Measurements from ENCODE around the gene UPK1B.

The UPK1B gene

DNA sequence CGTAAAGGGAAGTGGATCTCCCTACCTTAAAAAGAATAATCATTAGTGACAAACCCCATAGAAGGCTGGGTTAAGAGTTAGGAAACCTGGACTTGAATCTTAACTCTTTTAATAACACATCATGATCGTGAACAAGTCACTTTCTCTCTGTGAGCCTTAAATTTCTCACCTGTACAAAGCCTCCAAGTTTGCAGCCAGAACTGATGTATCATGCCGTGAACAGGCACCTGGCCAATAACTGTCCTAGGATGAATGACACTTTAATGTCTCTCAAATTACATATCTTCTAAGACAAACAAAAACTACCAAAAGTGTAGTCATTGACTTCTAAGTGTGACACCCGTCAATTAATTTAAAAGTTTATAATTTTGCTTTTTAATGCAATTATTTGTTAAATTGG is 3.9 kb downstream of the UPK1B start:
- no peak for DNase-seq

DNA sequence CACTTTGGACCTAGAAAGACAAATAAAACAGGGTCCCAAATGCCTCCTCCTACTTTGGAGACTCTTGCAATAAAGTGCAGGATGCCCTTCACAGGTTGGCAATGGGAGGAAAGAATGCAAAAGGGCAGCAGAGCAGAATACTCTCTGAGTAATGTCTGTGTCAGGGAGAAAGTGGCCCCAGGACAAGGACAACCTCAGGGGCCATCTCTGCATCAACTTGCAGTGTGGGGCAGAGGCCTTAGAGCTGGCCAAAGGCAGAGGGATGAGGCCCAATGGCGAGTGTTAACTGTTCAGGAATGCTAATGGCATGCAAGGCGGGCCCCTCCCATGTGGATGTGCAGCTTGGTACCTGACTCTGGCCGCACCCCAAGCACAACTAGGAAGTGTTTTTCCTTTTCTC is 8.4 kb downstream of the UPK1B start:
- DNase-seq: no peak

DNA sequence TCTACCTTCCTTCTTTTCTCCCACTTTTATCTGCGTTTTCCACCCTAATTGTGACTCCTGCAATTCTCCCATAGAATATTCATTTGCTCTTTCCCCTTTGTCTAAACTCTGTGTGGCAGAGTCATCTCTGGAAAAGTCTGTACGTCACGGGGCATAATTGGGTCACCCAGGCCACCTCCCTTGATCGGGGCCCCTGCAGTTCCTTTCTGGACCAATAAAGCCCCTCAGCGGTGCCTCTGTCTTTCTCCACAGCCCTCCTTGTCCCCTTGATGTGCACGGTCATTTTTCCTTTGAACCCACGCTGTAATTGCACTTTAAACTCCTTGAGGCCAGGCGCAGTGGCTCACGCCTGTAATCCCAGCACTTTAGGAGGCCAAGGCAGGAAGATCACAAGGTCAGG is 10.7 kb downstream of the UPK1B start:
- DNase-seq: no peak

DNA sequence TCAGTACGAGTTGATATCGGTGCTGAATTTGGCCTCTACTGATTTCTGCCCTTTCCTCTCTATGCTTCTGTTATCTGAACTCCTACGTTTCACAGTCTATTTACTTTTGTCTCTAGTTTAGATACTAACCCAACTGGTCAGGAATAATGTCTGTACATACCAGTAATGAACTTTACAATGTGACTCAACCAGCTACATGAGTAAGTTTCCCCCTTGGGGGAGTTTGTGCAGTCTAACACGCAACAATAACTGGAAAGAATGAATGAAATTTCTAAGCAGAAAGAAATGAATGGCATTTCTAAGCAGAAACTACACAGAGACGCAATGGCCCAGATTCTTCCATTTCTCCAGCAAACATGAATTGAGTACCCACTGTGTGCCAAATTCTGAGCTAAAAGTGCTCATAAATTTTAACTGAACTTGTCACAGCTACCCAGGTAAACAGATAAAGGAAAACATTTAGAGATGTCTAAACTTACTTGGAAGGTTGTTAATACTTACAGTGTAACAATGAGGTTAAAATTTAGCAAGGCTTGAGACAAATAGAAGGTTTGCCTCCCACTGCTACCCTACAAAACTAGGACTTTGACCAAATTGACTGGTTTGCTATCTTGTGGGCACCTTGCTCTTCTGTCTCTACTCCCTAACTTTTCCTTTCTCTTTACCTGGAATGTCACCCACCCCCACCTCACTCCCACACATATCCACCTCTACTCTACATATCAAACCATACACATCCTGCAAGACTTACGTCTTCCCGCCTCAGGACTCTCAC is 11.6 kb downstream of the UPK1B start:
- DNase-seq: no peak

DNA sequence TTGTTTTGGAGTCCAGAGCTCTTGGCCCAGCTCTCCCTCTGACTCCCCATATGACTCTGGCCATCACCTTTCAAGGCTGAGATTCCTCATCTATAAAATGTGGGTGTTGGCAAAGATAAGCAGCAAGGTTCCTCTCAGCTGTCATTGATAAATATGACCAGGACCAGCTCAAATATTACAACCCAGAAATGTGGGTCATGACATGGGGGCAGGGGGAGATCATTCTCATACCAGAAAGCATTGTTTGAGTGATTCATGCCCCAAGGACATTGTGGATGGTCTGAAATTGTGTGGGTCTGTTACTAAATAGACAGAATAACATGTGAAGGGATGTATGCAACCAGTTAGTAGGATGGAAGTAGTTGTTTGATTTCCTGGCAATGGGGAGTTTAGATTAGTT is 13.9 kb downstream of the UPK1B start:
- DNase-seq: no peak

DNA sequence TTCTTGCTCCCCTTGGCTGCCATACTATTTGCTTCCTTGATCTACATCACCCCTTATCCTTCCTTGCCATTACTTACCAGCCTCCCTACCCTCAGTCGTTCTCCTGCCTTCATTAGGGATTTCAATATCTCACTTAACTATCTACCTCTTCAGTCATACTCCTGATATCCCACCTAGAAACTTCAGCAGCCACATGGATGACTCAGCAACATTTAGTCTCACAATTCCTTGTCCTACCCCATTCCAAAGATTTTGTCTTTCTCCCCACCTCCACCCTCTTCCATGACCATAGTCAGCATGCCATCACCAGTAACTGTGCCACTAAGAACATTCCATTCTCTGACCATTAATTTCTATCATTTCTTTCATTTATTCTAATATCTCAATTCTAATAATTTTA is 18.4 kb downstream of the UPK1B start:
- no peak for DNase-seq

DNA sequence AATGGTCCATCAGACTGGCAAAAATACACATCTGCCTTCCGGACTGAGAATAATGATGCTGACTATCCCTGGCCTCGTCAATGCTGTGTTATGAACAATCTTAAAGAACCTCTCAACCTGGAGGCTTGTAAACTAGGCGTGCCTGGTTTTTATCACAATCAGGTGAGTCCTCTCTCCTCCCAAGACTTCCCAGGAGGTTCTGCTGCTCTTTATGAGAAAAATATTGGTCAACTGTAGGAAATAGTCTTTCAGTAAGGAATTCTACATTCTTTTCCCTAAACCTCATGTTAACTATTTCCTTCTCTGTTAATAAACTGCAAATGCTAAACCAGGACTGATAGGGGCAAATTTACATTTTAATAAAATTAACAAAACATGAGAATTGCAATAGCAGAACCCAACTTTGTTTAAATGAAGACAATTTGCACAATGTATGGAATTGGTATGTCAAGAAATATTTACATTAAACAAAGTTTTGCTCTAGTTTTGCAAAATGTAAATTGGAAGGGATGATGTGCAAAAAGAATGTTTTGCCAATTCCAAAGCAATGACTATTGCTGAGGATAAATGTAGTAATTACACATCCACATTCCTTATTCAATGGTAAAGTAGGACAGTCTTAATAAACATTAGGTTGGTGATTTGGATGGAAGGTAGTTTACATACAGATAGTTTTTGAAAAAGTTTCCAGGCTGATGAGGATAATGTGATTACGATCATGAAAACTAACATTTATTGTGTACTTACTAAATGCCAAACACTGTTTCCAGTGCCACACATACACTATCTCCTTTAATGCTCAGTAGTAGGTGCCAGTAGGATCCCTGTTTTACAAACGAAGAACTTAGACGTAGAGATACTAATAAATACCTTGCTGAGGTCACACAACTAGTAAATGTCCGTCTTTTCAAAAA is 21.1 kb downstream of the UPK1B start:
- no peak for DNase-seq

DNA sequence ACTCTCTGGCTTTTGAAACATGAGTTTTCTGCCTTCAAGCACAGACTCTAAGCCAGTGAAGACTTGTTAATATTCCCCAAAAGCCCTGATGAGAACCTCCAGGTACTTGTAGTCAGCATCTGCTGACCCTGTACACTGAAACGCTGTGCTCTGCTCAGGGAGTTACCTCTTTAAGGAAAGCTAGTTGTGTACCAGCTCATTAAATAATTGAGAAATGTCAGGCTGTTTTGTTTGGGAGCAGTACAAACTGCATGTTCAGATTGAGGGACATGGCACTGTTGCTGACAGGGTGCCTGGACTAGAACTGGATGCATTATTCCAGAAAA is 21.7 kb downstream of the UPK1B start:
- DNase-seq: no peak

DNA sequence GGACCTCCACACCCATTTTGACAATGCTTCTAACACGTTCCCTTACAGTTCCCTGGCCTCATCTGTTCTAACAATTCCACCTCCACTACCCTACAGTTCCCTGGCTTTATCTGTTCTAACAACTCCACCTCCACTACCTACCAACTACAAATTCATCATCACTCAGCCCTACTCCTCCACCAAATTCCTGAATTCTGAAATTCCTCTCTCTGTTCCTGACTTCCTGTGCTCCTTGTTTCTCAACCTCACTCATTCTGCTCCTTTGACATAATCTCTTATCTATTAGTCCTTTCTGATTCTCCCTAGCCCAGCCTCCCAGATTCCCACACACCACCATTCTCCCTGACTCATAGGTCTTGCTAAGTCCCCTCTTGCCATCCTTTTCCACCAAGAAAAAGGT is 22.5 kb downstream of the UPK1B start:
- DNase-seq: no peak

DNA sequence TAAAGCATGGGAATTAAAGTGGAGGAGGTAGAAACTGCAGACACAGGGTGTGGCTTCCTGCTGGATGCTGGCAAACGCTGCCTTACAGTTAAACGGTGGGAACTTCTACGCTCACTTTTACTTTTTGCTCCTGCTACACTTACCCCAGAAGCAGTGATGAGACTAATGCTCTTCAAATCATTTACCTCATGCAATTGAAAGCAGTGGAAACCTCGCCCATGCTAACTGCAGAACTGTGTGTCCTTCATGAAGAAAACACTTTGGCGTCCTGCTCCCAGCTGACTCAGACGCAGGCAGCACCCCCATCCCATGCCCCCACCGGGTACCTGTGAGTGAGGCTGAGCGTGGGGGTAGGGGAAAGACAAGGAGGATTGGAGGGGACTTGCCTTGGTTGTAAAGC is 31.8 kb downstream of the UPK1B start:
- no peak for DNase-seq

DNA sequence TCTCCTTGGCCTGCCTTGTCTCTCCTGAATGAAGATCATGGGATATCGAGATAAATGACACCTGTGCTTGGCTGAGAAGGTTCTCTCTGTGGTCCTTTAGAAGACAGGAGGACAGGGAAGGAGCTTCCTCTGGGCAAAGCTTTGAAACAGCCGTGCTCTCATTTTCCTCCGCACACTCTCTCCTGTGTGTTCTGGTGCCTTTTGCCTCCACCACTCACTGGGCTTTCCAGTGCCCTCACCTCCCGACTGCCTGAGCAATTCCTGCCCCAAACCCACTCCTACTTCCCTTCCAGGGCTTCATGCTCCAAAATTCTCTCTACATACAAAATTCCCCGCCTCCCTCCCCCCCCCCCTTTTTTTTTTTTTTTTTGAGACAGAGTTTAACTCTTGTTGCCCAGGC is 32.3 kb downstream of the UPK1B start:
- no peak for DNase-seq

DNA sequence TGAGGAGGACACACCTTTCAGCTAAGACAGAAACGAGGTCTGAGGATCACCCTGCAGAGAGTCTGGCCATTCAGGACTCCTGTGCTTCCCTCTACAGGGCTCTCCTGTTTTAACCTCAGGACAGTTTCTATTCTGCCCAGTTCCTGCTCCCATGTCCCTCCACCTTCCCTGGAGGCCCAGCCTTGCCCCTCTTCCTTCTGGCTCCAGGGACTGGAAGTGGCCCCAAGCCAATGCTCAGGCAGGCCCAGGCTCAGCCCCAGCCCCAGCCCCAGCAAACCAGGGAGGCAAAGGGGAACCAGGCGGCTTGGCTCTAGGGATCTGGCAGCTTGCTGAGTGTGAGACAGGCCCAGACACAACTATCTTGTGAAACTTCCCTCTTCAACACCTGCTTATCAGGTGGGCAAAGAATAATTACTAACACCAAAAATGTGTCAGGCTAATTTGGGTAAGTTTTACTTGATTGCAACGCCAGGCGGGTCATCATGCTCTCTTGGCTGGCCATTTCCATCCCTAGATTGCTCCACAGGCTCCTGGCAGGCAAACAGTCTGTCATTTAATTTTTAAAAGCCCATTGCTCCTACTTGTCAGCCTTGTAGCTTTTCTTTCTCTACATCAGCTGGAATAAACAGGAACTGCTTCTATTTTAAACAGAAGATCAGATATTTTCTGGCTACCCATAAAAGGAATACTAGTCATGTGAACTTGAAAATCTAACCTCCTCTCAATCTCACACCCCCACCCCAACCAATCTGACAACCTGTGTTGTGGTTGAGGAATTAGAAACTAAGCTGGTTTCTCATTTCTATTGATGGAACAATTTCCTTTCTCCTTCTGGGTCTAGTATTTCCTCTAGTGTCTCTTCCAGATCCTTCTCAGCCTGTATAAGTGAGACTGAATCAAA is 33.5 kb downstream of the UPK1B start:
- no peak for DNase-seq

DNA sequence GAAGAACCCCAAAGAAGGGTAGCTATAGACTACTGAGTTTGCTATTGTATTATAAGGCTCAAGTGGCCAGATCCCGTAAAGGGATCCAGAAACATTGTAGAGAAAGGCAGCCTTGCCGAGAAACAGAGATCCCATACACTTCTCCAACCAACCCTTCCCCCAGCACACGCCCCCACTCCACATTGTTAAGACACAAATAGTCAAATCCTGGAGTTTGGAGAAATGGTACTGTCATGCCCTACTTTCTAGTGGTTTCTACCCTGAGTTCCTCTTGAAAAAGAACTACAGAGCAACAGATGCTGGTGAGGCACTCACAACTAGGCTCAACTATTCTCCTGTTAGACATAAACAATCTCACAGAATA is 34.1 kb downstream of the UPK1B start:
- no peak for DNase-seq

DNA sequence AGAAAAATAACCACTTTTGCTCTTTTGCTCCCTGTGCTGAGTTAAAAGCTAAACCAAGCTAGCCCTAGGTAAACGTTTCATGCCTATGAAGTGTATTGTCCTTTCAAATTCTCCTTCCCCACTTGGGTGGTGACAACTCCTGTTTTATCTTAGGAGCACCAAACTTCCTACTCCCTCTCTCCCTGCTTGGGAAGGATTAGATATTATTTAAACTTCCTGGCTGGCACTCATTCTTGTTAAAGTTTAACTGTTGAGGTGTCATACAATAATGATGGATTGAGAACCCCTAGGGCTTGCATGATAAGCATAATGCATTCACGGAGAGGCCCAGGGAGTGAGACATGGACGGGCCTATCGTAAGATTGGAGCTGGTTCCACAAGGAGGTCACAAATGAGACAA is 37.8 kb downstream of the UPK1B start:
- DNase-seq: no peak

DNA sequence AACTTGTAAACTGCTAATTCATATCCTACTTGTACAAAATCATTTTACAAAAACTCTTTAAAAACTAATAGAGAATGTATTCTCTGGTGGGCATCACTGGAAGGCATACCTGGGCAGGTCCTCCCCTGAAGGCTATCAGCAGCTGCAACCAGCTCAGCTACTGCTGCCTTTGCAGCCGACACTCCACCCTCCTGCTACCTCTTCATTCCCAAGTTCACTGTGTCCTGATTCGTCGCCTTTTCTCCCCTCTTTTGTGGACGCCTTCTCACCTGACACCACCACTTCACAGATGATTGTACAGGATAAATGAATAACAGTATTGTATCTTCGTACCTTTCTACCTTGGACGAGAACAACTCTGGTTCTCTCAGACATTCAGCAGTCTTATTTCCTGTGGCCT is 38.4 kb downstream of the UPK1B start:
- DNase-seq: no peak

DNA sequence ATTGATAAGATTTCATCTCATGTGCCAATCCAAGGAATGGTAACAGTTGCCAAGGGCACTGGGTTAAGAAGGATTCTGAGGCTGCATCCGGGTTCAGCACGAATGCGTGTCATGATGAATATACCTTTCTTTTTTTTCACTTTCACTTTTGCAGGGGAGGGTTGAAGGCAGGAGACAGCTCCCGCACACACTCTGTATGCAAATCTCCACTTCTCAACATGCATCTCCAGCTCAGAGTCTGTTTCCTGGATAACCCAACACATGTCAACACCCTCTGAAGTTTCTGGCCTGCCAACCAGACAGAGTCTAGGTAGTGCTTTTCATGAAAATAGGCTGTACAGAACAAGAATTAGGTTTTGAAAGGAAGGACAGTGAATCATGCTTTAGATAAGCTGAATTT is 45.7 kb downstream of the UPK1B start:
- no peak for DNase-seq

DNA sequence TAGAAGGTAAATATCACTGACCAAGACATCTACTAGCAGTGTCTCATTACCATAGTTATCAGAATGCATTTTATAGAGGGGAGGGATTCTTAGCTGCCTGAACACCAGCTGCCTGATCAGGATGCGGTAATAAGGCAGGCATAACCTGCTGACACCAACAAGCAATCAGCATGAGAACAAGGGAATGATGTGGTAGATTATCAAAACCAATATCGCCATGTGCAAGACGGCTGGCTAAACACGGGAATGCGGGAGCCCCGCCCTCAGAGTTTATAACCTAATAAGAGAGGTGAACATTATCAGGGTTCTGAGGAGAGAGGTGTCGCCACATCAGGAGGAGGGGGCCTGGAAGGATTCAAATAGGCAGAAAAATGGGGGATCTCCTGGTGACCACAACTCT is 46.8 kb downstream of the UPK1B start:
- no peak for DNase-seq

DNA sequence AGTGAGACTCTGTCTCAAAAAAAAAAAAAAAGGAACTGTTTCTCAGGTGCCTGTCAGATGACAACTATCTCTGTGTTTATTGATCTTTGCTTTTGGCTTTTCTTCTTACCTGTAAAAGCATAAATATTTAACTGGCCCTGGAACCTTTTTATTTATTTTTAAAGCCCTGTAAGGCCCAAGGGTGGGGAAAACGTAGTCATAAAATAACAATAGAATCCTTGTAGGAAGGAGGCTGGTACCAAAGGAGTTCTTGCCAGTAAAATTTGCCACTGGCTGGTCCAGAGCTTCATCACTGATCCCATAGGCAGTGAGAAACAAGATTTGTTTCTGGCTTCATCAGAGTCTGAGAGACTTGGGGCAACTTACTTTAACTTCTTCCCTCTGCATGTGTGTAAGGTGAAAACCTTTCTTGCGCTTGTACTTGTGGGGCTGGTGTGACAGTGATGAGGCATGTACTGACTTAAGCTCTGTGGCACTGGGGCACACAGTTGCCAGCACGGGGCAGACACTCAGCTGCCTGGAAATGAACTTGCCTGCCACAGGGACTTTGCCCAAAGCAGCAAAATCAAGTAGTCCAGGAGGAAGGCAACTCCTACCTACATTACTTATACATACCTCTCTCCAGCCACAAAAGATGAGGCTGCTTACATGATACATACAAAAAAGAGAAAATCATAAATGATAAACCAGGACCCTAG is 47.7 kb downstream of the UPK1B start:
- DNase-seq: no peak

DNA sequence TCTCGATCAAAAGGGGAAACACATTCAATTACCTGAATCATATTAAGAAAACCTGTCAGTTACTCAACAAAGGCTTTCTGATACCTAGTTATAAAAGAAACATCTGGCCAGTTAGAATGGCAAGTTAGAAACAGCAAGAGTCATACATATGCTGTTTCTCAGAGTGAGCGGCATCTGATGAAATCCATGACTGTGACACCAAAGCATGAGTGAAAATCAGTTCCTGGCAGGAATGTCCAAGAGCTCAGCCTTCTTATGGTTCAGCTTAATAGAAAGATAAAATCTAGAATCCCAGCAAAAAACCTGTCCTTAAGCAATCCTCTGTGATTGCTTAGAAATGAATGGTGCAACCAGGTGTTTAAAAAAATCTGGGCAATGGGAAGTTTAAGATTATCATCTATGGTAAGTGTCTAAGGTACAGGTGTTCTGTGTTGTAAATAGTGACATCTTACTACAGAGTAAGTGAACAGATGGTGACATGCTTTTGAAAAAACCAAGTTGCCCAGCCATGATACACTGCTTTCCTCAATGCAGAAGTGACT is 48.5 kb downstream of the UPK1B start:
- DNase-seq: no peak

DNA sequence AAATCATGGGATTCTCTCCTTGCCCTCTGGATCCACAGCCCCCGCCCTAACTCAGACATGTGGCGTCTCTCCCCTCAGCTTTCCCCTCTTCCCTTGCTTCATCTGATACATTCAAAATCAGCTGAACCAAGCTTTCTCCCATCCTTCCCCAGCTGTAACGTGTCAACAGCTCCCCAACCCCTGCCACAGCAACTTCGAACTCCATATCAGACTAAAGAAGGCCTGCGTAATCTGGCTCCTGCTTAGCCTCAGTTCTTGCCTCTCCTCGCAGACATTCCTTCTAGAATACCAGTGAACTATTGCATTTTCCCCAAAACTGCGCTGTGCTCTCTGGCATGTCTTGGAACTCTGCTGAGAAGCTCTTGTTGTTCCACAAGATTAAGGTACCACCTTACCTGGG is 49.0 kb downstream of the UPK1B start:
- no peak for DNase-seq

DNA sequence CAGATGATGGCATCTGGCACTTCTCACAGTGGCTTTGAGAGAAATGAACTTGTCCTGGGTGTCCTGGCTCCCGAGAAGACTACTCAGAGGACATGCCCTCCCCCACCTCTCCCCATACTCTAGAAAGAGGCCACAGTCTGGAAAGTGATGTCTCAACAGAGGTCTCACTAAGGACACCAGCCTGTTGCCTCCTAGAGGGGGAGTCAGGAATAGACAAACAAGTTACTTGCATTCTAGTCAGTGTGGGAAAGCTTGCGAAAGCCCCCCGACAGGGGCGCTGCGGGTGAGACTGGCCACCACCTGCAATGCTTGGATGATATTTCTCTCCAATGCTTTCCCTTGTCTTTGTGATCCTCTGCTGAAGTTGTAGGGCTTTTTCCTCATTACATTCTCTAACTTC is 50.1 kb downstream of the UPK1B start:
- no peak for DNase-seq

DNA sequence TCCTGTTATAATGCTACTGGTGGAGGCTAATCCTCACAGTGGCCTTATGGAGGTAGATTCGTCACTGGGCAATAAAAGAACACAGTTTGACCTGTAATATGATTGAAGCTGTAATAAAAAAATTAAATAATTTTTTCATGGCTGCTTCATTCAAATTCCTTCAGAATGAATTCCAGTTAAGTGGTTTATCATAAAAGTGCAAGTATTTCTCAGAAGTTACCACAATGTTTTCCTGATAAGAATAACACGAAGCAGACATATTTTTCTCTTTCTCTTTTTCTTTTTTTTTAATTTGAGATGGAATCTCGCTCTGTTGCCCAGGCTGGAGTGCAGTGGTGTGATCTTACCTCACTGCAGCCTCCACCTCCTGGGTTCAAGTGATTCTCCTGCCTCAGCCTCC is 51.7 kb downstream of the UPK1B start:
- DNase-seq: no peak
